ENCODE data around the gene GAB3.
"Not testable (repeated sequence)": the region's sequence is repeated elsewhere in the genome, so short reads cannot be mapped to it uniquely, and the experiment has no call there.

Gene GAB3

DNA sequence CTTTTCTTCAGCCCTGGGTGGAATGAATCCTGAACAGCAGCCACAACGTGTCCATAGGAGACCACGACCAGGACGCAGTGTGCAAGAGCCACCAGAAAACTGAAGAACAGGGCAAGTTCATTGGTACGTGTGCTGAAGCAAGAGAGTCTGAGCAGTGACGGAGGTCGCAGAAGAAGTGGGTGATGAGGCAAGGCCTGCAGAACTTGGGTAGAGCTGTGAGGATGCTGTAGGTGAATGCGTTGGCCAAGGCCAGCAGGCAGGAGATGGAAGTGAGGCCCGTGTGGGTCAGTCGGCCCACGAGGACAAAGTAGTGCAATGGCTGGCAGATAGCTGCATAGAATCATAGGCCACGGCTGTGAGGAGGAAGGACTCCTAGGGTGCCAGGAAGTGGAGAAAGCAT is 91.9 kb downstream of the GAB3 start:
- DNase-seq (ENCODE audit: low read depth, low spot score) = no peak

- no peak for DNase-seq (ENCODE audit: low read depth, low spot score)
Measured at GRCh38 chrX:154658187-154658586, 92.7 kb downstream of the GAB3 start.

DNA sequence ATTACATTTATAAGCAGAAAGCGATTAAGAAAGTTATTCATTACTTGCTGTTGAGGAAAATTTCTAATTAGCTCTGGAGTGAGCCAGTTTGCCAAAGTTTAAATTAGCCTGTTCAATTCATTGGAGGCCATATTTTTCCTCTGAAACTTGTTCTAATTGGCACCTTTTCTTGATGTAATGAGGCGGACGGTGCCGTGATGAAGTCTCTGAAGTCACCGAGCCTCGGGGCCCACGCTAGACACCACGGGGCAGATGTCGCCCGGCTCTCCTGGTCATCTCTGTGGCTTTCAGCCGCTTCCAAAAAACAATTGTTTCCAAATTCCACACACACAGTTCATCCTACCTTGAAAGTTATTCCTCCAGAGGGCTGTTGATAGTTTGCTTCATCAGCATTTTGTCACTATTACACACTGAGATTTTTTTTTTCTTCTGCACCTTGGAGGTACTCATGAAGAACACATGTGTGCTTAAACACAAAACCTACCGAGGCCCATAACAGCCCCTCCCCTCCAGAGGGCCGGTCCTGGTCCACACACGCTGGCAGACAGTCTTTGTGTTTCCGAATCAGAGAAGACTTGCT is 93.6 kb downstream of the GAB3 start:
- DNase-seq (ENCODE audit: low read depth, low spot score) = no peak

DNA sequence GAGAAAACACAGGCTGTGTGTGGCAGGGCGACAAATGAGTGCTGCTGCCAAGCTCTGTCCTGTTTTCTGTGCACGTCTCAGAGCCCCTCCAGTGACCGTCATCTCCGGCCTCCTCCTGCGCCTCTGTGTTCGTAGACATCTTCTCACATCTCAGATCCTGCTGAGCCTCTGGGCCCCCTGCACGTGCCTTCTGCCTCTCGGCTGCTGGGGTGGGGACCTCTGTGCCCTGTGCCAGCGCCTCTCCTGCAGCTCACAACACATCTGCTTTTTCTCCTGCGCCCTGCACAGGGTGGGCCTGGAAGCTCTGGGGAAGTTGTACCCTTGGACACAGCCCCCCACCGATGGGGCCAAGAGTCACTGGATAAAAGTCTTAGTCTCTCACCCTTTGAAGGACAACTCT is 95.1 kb downstream of the GAB3 start:
- no peak for DNase-seq (ENCODE audit: low read depth, low spot score)

- DNase-seq (ENCODE audit: low read depth, low spot score) = no peak
Measured at GRCh38 chrX:154655346-154655745, 95.5 kb downstream of the GAB3 start.

- no peak for DNase-seq (ENCODE audit: low read depth, low spot score)
Measured at GRCh38 chrX:154654925-154655324, 96.0 kb downstream of the GAB3 start.

- no peak for DNase-seq (ENCODE audit: low read depth, low spot score)
Measured at GRCh38 chrX:154654372-154654771, 96.5 kb downstream of the GAB3 start.

DNA sequence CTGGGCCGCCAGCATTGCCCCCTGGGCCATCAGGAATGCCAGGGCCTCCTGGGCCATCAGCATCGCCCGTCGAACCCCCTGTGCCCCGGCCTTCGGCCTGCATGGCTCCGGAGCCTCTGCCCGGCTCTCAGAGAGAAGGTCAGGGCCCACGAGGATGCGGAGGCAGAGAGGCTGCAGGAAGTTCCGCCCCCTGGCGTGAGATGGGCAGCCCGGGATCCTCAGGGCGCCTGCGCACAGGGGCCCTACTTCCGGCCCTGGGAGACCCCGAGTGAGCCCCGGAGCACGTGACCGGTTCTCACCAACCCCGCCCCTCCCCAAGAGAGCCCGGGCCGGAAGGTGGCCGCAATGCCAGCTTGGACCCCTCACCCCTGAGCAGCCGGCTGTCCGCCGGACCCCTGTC is 97.5 kb downstream of the GAB3 start, which contains the start of gene CTAG2:
CTAG2 (minus strand) TSS at position 167 of the 400 bp plus-strand sequence; CDS start at position 103, 64 bp downstream.
- DNase-seq (ENCODE audit: low read depth, low spot score) = not testable (repeated sequence)

GRCh38 chrX:154653048-154653401 is 97.9 kb downstream of the GAB3 start:
- DNase-seq (ENCODE audit: low read depth, low spot score) = no peak

DNA sequence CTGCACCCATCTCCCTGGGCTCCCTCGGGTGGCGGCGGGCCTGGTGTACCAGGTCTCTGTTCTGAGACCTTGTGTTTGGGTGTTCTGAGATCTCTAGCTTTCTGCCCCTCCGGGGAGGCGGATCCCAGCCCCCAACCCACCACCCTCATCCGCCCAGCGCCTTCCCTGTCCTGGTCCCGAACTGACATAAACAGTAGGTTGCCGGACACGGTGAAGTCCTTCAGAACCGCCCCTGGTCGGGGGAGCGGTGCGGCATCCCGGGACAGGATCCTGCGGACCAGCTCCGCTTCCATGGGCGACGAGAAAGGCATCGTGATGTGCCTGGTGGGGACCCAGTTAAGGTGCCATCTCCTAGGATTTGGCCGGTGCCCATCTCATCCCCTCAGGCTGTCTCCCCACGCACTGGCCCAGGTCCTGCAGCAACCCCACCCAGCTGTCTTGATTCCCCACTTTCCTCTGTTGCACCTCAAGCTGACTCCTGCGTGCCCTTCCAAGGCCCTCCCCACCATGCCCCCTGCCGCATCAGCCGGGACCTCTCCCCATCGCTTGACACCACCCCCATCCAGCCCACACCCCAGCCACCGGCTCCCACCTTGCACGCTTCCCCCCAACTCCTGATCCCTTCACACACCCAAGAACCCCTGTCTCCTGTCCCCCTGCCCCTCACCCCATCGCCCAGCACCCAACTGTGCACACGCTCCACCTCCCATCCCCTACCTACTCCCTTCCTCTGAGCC is 98.4 kb downstream of the GAB3 start:
- no peak for DNase-seq (ENCODE audit: low read depth, low spot score)

DNA sequence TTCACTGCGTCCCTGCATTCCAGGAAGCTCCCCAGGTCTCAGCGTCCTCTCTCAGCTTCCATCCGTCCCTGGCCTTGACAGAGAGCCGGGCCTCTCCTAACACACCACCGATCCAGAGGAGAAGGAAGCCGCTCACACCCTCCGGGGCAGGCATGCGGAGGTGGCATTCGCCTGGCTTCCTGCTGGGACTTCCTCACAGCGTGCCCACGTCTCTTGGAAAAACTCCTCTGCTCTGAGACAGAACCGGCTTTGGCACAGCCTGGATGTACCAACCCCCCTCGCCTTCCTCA is 100.7 kb downstream of the GAB3 start:
- DNase-seq (ENCODE audit: low read depth, low spot score) = no peak

DNA sequence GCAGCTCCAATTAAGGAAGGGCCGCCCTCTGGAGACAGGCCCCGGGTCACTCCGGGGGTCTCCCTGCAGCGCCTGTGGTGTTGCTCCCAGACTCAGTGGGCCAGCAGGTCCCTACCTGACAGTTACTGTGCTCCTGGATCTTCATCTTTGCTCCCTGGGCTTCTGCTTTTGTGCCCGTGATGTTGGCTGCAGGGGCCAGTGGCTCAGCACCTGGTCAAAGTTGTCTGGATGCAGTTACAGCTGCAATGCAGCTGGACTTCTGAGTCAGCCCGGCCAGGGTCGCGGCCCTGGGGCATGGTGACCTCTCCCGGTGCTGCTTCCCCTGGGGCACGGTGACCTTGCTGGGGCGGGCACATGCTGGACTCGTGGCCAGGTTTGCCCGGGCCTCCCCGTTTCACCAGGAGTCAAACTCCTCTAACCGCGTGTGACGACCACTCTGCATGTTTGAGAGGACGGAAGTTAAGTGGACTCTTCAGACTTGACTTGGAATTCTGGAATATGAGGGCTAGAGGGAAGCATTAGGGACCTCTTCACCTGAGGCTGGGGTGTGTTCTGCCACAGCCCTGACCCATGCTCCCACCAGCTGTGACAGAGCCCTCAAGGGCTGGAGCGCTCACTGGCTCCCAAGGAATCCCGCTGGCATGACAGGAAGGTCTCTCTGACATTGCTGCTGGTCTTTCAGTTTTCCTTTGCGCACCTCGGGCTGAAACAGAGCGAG is 101.2 kb downstream of the GAB3 start:
- no peak for DNase-seq (ENCODE audit: low read depth, low spot score)

DNA sequence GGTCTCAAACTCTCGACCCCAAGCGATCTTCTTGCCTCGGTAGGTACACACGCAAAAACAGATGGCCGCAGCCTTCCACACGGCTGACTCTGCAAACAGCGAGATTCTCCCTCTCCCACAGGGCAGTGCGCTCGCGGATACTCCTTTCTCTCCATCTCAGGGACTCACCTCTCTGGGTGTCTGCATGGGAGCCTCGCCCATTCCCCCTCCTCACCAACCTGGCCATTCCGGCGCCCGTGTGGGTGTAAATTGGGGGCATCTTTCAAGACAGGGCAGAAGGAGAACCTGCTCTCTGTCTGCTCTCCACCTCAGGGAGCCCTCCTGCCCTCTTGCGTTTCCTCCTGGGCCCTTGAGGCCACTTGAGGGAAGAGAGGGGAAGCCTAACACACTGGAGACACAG is 101.9 kb downstream of the GAB3 start:
- no peak for DNase-seq (ENCODE audit: low read depth, low spot score)

DNA sequence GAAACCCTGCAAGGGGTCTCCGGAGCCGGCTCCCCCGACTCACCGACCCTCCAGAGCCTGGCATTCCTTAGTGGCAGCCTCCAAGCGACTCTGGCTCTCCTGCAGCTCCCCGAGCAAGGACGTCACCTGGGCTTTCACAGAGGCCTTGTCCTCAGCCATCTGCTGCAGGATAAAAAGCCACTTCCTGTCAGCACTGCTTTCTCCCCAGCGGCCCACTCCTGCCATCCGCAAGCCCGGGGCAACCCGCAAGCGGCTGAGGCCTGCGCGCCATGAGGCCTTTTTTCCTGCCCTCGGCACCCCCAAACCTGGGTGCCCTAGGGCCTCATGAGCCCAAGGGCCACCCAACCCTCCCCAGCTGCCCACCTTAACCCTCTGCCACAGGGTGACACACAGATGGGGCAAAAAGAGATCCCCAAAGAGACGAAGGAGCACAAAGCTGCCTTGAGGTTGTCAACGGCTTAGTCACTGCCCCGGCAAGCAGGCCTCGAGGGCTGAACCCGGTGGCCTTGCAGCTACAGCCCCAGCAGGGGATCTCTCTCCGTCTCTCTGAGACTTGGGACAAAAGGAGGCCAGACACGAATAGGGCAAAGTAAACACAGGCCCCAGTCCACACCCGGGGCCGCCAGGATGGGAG is 105.0 kb downstream of the GAB3 start:
- DNase-seq (ENCODE audit: low read depth, low spot score) = not testable (repeated sequence)

- DNase-seq (ENCODE audit: low read depth, low spot score) = not testable (repeated sequence)
Measured at GRCh38 chrX:154643708-154644107, 107.2 kb downstream of the GAB3 start.

DNA sequence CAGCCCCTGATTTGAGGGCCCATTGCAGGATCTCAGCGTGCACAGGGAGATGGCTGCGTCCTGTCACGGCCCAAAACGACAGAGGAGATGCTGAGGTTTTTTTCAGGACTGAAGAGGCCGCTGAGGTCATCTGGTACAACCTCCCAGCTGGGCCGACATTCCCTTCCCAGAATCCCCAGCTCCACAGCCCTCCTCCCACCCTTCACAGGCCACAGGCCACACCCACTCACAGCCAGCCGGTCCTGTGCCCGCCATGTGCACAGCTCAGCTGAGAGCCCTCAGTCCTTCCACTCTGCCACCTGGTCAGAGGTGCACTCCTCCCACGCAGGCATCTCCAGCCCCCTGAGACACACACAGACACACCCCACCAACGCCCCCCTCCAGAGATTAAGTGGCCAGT is 109.1 kb downstream of the GAB3 start:
- DNase-seq (ENCODE audit: low read depth, low spot score) = not testable (repeated sequence)

- not testable (repeated sequence) for DNase-seq (ENCODE audit: low read depth, low spot score)
Measured at GRCh38 chrX:154633661-154634060, 117.2 kb downstream of the GAB3 start.

DNA sequence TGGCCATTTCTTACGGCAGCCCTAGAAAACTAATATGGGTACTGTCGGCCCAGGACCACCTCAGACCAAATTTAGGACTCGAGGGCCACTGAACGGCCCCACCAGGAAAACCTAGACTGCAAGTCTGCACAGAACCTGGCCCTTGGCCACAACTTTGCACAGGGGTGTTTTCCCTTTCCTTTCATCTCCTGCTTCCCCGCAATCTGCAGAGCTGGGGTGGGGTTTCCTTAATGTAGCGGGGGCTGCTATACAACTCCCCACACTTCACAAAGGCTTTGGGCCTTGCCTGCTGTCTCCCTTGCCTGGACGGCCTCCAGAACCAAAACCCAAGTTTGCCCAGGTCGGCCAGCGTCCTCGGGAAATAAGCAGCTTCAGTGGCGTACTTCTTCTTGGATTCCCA is 119.9 kb downstream of the GAB3 start:
- not testable (repeated sequence) for DNase-seq (ENCODE audit: low read depth, low spot score)

GRCh38 chrX:154628960-154629359 is 121.9 kb downstream of the GAB3 start:
- DNase-seq (ENCODE audit: low read depth, low spot score) = not testable (repeated sequence)

Data from brain pericyte (primary cell).